Vagina (tissue), 2 donors: ENCODE measurements around the gene LIMK1.

Source experiments
- POLR2AphosphoS5 ChIP-seq, 2 donors: sonication (generic); formaldehyde crosslinking; IDR thresholded peaks; one replicate each; pipeline ENCODE4 v1.9.0; 2017; ENCODE audit warnings: antibody characterized with exemption in 2 of 2, mild to moderate bottlenecking in 2 of 2, low read depth in 1 of 2; ENCODE audit not compliant: insufficient read depth in 1 of 2
- TF ChIP-seq, protein P1 (sequence below), 3 experiments: fragments of 450-650 bp in 2 of 3; fragments of 200-600 bp in 1 of 3; sonication (generic) in 1 of 3; IDR thresholded peaks; one replicate each; pipeline ENCODE4 v1.5.1; 2017 to 2019; ENCODE audit warnings: antibody characterized with exemption in 3 of 3, mild to moderate bottlenecking in 2 of 3, moderate library complexity in 2 of 3

- TF ChIP-seq, protein P1, sequence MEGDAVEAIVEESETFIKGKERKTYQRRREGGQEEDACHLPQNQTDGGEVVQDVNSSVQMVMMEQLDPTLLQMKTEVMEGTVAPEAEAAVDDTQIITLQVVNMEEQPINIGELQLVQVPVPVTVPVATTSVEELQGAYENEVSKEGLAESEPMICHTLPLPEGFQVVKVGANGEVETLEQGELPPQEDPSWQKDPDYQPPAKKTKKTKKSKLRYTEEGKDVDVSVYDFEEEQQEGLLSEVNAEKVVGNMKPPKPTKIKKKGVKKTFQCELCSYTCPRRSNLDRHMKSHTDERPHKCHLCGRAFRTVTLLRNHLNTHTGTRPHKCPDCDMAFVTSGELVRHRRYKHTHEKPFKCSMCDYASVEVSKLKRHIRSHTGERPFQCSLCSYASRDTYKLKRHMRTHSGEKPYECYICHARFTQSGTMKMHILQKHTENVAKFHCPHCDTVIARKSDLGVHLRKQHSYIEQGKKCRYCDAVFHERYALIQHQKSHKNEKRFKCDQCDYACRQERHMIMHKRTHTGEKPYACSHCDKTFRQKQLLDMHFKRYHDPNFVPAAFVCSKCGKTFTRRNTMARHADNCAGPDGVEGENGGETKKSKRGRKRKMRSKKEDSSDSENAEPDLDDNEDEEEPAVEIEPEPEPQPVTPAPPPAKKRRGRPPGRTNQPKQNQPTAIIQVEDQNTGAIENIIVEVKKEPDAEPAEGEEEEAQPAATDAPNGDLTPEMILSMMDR (IDR thresholded peaks at IDR 0.05): peak in 1 of 3 experiments; percentile 1
- TF ChIP-seq POLR2AphosphoS5 (IDR thresholded peaks at IDR 0.05; ENCODE audit: insufficient read depth in 1 of 2, low read depth in 1 of 2): peak in 1 of 2 donors; percentile 47
These were observed 32.4 kb upstream of the LIMK1 start for GRCh38 chr7:74051193-74051592.
